HCT116 (cell line): Measurements from ENCODE around the gene CFAP58. TPM values are rescaled to one million over a fixed set of nuclear protein-coding genes. Genes with fewer than 3 reads are reported as not detected.

Experiments
- ATAC-seq: fragments of 200-7000 bp; cut with Tn5 transposase; 2 replicates; pipeline ENCODE4 v1.9.1; 2020; ENCODE audit warnings: mild to moderate bottlenecking, moderate library complexity
- BruUV-seq: library from RNA; stranded (reverse); fragments of 400-500 nt; replicated peaks from 2 replicates; lab custom pipeline; 2021; lab: Mats Ljungman, UMichigan
- CTCF ChIA-PET: fragments of 300-600 bp; sonication (Branson Sonifier 250); formaldehyde crosslinking; loops from one replicate; lab custom pipeline; 2021; ENCODE audit warnings: antibody characterized with exemption; lab: Charles Lee
- POLR2A ChIA-PET: fragments of 300-600, 350-600 bp; sonication (Branson Sonifier 250); formaldehyde crosslinking; loops from one replicate; lab custom pipeline; 2021; ENCODE audit warnings: antibody characterized with exemption; lab: Charles Lee
- RAD21 ChIA-PET, 2 experiments: fragments of 300-600 bp; sonication (Branson Sonifier 250); formaldehyde crosslinking; loops; one replicate each; lab custom pipeline; 2023; ENCODE audit warnings: low total read pairs in 2 of 2; ENCODE audit not compliant: uncharacterized antibody in 2 of 2, unreplicated experiment in 2 of 2, low non-redundant PET in 1 of 2; lab: Charles Lee
- DNase-seq: peaks from one replicate; pipeline ENCODE4 v3.0.0-alpha.2; 2010; ENCODE audit warnings: low read depth, low spot score
- H2AFZ ChIP-seq: fragments of 200-600 bp; shearing (Covaris generic), sonication (generic); 2 replicates; pipeline ENCODE4 v1.6.1; 2017; ENCODE audit warnings: low read depth, mixed run types, mixed read lengths, antibody characterized with exemption, low read length; ENCODE audit not compliant: poor library complexity, severe bottlenecking
- H3K27ac ChIP-seq: 2 replicates; pipeline ENCODE4 v1.5.1; 2012; ENCODE audit warnings: low read depth, low read length
- H3K27me3 ChIP-seq: fragments of 200-600 bp; sonication (generic); 2 replicates; pipeline ENCODE4 v1.6.1; 2016; ENCODE audit warnings: mixed run types, low read length, mixed read lengths; ENCODE audit not compliant: insufficient read depth
- H3K36me3 ChIP-seq, 2 experiments: fragments of 200-500 bp in 1 of 2; fragments of 200-600 bp in 1 of 2; sonication (Bioruptor generic) in 1 of 2; sonication (generic) in 1 of 2; 2 replicates each; pipeline versions ENCODE4 v1.5.1 to v1.6.1; 2014 to 2016; ENCODE audit warnings: low read length in 2 of 2, inconsistent platforms in 1 of 2, mixed read lengths in 1 of 2, mixed run types in 1 of 2; ENCODE audit not compliant: insufficient read depth in 2 of 2, control insufficient read depth in 1 of 2
- H3K4me1 ChIP-seq, 2 experiments: fragments of 200-600 bp in 1 of 2; sonication (generic) in 1 of 2; 2 replicates each; pipeline versions ENCODE4 v1.5.1 to v1.6.1; 2012 to 2017; ENCODE audit warnings: low read length in 2 of 2, inconsistent platforms in 1 of 2, mild to moderate bottlenecking in 1 of 2, mixed read lengths in 1 of 2, mixed run types in 1 of 2, moderate library complexity in 1 of 2; ENCODE audit not compliant: insufficient read depth in 2 of 2, control insufficient read depth in 1 of 2
- H3K4me2 ChIP-seq: fragments of 200-600 bp; sonication (generic); 2 replicates; pipeline ENCODE4 v1.6.1; 2017; ENCODE audit warnings: mixed run types, low read length, mixed read lengths
- H3K4me3 ChIP-seq, 2 experiments: fragments of 200-600 bp in 1 of 2; sonication (generic) in 1 of 2; replicated peaks in 1 of 2; 2 replicates each; pipeline ENCODE4 v1.5.1; 2011 to 2016; ENCODE audit warnings: low read length in 2 of 2, control low read depth in 1 of 2, low read depth in 1 of 2, mild to moderate bottlenecking in 1 of 2, mixed read lengths in 1 of 2, mixed run types in 1 of 2
- H3K79me2 ChIP-seq: fragments of 200-600 bp; sonication (generic); 2 replicates; pipeline ENCODE4 v1.6.1; 2017; ENCODE audit warnings: mild to moderate bottlenecking, mixed run types, low read length, moderate library complexity, mixed read lengths; ENCODE audit not compliant: insufficient read depth
- H3K9ac ChIP-seq: fragments of 200-600 bp; sonication (generic); 2 replicates; pipeline ENCODE4 v1.6.1; 2016; ENCODE audit warnings: low read length, mixed read lengths
- H3K9me2 ChIP-seq: fragments of 200-600 bp; sonication (generic), shearing (Covaris generic); 2 replicates; pipeline ENCODE4 v1.6.1; 2017; ENCODE audit warnings: mixed run types, mild to moderate bottlenecking, moderate library complexity; ENCODE audit not compliant: insufficient read depth
- H3K9me3 ChIP-seq, 2 experiments: fragments of 200-500 bp in 1 of 2; fragments of 200-600 bp in 1 of 2; sonication (Bioruptor generic) in 1 of 2; sonication (generic) in 1 of 2; 2 replicates each; pipeline ENCODE4 v1.6.1; 2014 to 2017; ENCODE audit warnings: low read length in 2 of 2, mixed read lengths in 2 of 2, inconsistent platforms in 1 of 2, low read depth in 1 of 2, mild to moderate bottlenecking in 1 of 2, mixed run types in 1 of 2, moderate library complexity in 1 of 2; ENCODE audit not compliant: control insufficient read depth in 1 of 2, insufficient read depth in 1 of 2
- H4K20me1 ChIP-seq: fragments of 200-600 bp; sonication (generic), shearing (Covaris generic); 2 replicates; pipeline ENCODE4 v1.6.1; 2017; ENCODE audit warnings: mixed run types, mild to moderate bottlenecking, moderate library complexity; ENCODE audit not compliant: insufficient read depth
- CBX3 ChIP-seq: IDR thresholded peaks from 2 replicates; pipeline ENCODE4 v1.6.1; 2012; ENCODE audit warnings: low read depth
- CEBPB ChIP-seq: IDR thresholded peaks from 2 replicates; pipeline ENCODE4 v1.6.1; 2012; ENCODE audit warnings: low read depth
- EGR1 ChIP-seq: IDR thresholded peaks from 2 replicates; pipeline ENCODE4 v1.6.1; 2012; ENCODE audit warnings: low read depth
- EZH2 ChIP-seq: fragments of 200-600 bp; sonication (generic); IDR thresholded peaks from 2 replicates; pipeline ENCODE4 v1.6.1; 2017; ENCODE audit warnings: antibody characterized with exemption, mixed run types
- EZH2phosphoT487 ChIP-seq: fragments of 200-600 bp; IDR thresholded peaks from 2 replicates; pipeline ENCODE4 v1.6.1; 2018; ENCODE audit warnings: antibody characterized with exemption, borderline replicate concordance
- FOSL1 ChIP-seq: IDR thresholded peaks from 2 replicates; pipeline ENCODE4 v1.6.1; 2012; ENCODE audit warnings: low read depth
- POLR2A ChIP-seq: IDR thresholded peaks from 2 replicates; pipeline ENCODE4 v1.7.0; 2011; ENCODE audit warnings: borderline replicate concordance; ENCODE audit not compliant: insufficient read depth, insufficient read length; ENCODE audit errors: extremely low read depth
- RAD21 ChIP-seq: IDR thresholded peaks from 2 replicates; pipeline ENCODE4 v1.6.1; 2012; ENCODE audit warnings: low read depth, mild to moderate bottlenecking
- SIN3A ChIP-seq: IDR thresholded peaks from 2 replicates; pipeline ENCODE4 v1.6.1; 2012; ENCODE audit warnings: low read depth
- SP1 ChIP-seq: IDR thresholded peaks from 2 replicates; pipeline ENCODE4 v1.6.1; 2012; ENCODE audit warnings: low read depth
- SRF ChIP-seq: IDR thresholded peaks from 2 replicates; pipeline ENCODE4 v1.6.1; 2012; ENCODE audit warnings: low read depth
- TCF7L2 ChIP-seq: IDR thresholded peaks from 2 replicates; pipeline ENCODE4 v1.7.0; 2011; ENCODE audit warnings: borderline replicate concordance, inconsistent platforms; ENCODE audit not compliant: insufficient read depth, insufficient read length; ENCODE audit errors: extremely low read depth
- ZNF274 ChIP-seq: fragments of 200-500 bp; sonication (Bioruptor generic); IDR thresholded peaks from 2 replicates; pipeline ENCODE4 v1.6.1; 2014; ENCODE audit warnings: mild to moderate bottlenecking, low read depth, low read length, inconsistent platforms
- intact Hi-C: fragments of 100-400 bp; cut with micrococcal nuclease; formaldehyde crosslinking; loops from 2 replicates; pipeline ENCODE4 v1.10.0; 2022
- total RNA-seq: library from RNA; stranded (reverse); gene quantifications from one replicate; pipeline ENCODE4 v1.2.1, GENCODE V29; 2021; ENCODE audit not compliant: unreplicated experiment
- TF ChIP-seq, protein P1 (sequence below), 3 experiments: fragments of 200-600 bp in 1 of 3; sonication (generic) in 1 of 3; IDR thresholded peaks in 2 of 3; conservative IDR thresholded peaks in 1 of 3; 2 replicates each; pipeline ENCODE4 v1.5.1; 2012 to 2017; ENCODE audit warnings: low read depth in 2 of 3, low read length in 2 of 3, antibody characterized with exemption in 1 of 3, borderline replicate concordance in 1 of 3, control low read depth in 1 of 3, mild to moderate bottlenecking in 1 of 3, mixed read lengths in 1 of 3, mixed run types in 1 of 3, moderate library complexity in 1 of 3; ENCODE audit not compliant: insufficient read depth in 1 of 3
- TF ChIP-seq, protein P2 (sequence below): IDR thresholded peaks from 2 replicates; pipeline ENCODE4 v1.6.1; 2011; ENCODE audit warnings: mild to moderate bottlenecking, low read length, moderate library complexity; ENCODE audit not compliant: insufficient replicate concordance; ENCODE audit errors: extremely low read depth
- TF ChIP-seq, protein P3 (sequence below): IDR thresholded peaks from 2 replicates; pipeline ENCODE4 v1.6.1; 2012; ENCODE audit warnings: low read depth
- TF ChIP-seq, protein P4 (sequence below): IDR thresholded peaks from 2 replicates; pipeline ENCODE4 v1.6.1; 2012
- TF ChIP-seq, protein P5 (sequence below): IDR thresholded peaks from 2 replicates; pipeline ENCODE4 v1.6.1; 2012

Gene CFAP58
- total RNA-seq, 1 experiment from 2014 or later = 0.91 TPM

DNA sequence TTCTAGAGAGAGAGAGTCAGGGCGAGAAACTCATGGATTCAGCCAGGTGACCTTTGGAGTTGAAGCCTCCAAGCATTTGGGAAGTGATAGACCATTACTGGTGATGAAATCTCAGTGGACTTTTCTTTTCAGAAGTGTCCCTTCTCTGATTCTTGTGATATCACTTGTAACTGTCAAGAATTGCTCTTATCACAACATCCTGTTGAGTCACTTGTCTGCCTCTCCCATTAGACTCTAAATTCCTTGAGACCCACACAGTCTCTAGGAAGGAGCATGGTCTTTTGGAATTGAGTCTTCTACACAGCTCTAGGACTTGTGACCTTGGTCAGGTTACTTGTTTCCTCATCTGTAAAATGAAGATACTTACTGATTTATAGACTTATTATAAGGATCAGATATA, 81.0 kb downstream of the CFAP58 start:
- Histone ChIP-seq H3K4me2 (no peak overlapping the region), H3K27ac (no peak overlapping the region), H3K4me3 (no peak overlapping the region), H3K9me2 (no peaks in the 10 kb centered on the region), H2AFZ (no peak overlapping the region), H3K27me3 (peaks cover 31% of the 10 kb centered on the region), H4K20me1 (no peaks in the 10 kb centered on the region), H3K36me3 (no peaks in the 10 kb centered on the region), H3K9ac (no peak overlapping the region), H3K9me3 (no peaks in the 10 kb centered on the region), H3K79me2 (no peaks in the 10 kb centered on the region), H3K4me1 (no peaks in the 10 kb centered on the region)
- no TSS peak for BruUV-seq
- no peak for DNase-seq
- ChIA-PET RAD21 (no interaction called here), CTCF (no interaction called here), POLR2A (no interaction called here)
- no peak for ATAC-seq
- intact Hi-C loops = no loop called here
- TF ChIP-seq CEBPB (no peak), TCF7L2 (no peak), POLR2A (no peak), SIN3A (no peak), RAD21 (no peak), ZNF274 (no peak), EZH2 (no peak), CBX3 (no peak), SP1 (no peak), EGR1 (no peak), SRF (no peak), FOSL1 (no peak), EZH2phosphoT487 (no peak)
- TF ChIP-seq, protein P1, sequence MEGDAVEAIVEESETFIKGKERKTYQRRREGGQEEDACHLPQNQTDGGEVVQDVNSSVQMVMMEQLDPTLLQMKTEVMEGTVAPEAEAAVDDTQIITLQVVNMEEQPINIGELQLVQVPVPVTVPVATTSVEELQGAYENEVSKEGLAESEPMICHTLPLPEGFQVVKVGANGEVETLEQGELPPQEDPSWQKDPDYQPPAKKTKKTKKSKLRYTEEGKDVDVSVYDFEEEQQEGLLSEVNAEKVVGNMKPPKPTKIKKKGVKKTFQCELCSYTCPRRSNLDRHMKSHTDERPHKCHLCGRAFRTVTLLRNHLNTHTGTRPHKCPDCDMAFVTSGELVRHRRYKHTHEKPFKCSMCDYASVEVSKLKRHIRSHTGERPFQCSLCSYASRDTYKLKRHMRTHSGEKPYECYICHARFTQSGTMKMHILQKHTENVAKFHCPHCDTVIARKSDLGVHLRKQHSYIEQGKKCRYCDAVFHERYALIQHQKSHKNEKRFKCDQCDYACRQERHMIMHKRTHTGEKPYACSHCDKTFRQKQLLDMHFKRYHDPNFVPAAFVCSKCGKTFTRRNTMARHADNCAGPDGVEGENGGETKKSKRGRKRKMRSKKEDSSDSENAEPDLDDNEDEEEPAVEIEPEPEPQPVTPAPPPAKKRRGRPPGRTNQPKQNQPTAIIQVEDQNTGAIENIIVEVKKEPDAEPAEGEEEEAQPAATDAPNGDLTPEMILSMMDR (IDR thresholded peaks at IDR 0.05 in 2 of 3, conservative IDR thresholded peaks at IDR 0.05 in 1 of 3; ENCODE audit: borderline replicate concordance in 1 of 3, insufficient read depth in 1 of 3, low read depth in 2 of 3, low read length in 2 of 3) = no peak
- TF ChIP-seq, protein P2, sequence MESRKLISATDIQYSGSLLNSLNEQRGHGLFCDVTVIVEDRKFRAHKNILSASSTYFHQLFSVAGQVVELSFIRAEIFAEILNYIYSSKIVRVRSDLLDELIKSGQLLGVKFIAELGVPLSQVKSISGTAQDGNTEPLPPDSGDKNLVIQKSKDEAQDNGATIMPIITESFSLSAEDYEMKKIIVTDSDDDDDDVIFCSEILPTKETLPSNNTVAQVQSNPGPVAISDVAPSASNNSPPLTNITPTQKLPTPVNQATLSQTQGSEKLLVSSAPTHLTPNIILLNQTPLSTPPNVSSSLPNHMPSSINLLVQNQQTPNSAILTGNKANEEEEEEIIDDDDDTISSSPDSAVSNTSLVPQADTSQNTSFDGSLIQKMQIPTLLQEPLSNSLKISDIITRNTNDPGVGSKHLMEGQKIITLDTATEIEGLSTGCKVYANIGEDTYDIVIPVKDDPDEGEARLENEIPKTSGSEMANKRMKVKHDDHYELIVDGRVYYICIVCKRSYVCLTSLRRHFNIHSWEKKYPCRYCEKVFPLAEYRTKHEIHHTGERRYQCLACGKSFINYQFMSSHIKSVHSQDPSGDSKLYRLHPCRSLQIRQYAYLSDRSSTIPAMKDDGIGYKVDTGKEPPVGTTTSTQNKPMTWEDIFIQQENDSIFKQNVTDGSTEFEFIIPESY = no peak
- TF ChIP-seq, protein P3, sequence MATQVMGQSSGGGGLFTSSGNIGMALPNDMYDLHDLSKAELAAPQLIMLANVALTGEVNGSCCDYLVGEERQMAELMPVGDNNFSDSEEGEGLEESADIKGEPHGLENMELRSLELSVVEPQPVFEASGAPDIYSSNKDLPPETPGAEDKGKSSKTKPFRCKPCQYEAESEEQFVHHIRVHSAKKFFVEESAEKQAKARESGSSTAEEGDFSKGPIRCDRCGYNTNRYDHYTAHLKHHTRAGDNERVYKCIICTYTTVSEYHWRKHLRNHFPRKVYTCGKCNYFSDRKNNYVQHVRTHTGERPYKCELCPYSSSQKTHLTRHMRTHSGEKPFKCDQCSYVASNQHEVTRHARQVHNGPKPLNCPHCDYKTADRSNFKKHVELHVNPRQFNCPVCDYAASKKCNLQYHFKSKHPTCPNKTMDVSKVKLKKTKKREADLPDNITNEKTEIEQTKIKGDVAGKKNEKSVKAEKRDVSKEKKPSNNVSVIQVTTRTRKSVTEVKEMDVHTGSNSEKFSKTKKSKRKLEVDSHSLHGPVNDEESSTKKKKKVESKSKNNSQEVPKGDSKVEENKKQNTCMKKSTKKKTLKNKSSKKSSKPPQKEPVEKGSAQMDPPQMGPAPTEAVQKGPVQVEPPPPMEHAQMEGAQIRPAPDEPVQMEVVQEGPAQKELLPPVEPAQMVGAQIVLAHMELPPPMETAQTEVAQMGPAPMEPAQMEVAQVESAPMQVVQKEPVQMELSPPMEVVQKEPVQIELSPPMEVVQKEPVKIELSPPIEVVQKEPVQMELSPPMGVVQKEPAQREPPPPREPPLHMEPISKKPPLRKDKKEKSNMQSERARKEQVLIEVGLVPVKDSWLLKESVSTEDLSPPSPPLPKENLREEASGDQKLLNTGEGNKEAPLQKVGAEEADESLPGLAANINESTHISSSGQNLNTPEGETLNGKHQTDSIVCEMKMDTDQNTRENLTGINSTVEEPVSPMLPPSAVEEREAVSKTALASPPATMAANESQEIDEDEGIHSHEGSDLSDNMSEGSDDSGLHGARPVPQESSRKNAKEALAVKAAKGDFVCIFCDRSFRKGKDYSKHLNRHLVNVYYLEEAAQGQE = no peak
- TF ChIP-seq, protein P4, sequence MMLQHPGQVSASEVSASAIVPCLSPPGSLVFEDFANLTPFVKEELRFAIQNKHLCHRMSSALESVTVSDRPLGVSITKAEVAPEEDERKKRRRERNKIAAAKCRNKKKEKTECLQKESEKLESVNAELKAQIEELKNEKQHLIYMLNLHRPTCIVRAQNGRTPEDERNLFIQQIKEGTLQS = no peak
- TF ChIP-seq, protein P5, sequence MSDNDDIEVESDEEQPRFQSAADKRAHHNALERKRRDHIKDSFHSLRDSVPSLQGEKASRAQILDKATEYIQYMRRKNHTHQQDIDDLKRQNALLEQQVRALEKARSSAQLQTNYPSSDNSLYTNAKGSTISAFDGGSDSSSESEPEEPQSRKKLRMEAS = no peak
